Endothelial cell of umbilical vein (primary cell): ENCODE results near the gene MYH9.

Experiments used
- CTCF ChIP-seq, 2 donors: IDR thresholded peaks; 1 replicate in 1 of 2; 2 replicates in 1 of 2; pipeline ENCODE4 v1.5.1; 2011; ENCODE audit warnings: low read length in 2 of 2, mild to moderate bottlenecking in 2 of 2, moderate library complexity in 2 of 2, control low read depth in 1 of 2, inconsistent platforms in 1 of 2, low read depth in 1 of 2; ENCODE audit not compliant: insufficient read depth in 1 of 2; ENCODE audit errors: extremely low read depth in 1 of 2
- EZH2 ChIP-seq: IDR thresholded peaks from 2 replicates; pipeline ENCODE4 v1.6.1; 2012; ENCODE audit warnings: borderline replicate concordance, low read depth, mild to moderate bottlenecking, moderate library complexity, low read length, inconsistent platforms; ENCODE audit not compliant: severe bottlenecking
- MAX ChIP-seq: IDR thresholded peaks from 2 replicates; pipeline ENCODE4 v1.6.1; 2011; ENCODE audit not compliant: insufficient read depth, insufficient read length
- MYC ChIP-seq: IDR thresholded peaks from one replicate; pipeline ENCODE4 v1.6.1; 2011; ENCODE audit warnings: mild to moderate bottlenecking, low read depth, low read length
- POLR2A ChIP-seq: IDR thresholded peaks from 2 replicates; pipeline ENCODE4 v1.6.1; 2012; ENCODE audit warnings: low read depth, mild to moderate bottlenecking, control low read depth, low read length
- POLR2AphosphoS5 ChIP-seq: IDR thresholded peaks from 2 replicates; pipeline ENCODE4 v1.6.1; 2012; ENCODE audit warnings: low read depth, mild to moderate bottlenecking, control low read depth, low read length, moderate library complexity; ENCODE audit not compliant: insufficient read depth

GRCh38 chr22:36406721-36407120, 19.0 kb upstream of the MYH9 start:
- no peak for TF ChIP-seq MYC
- no peak for TF ChIP-seq MAX
- no peak for TF ChIP-seq CTCF (IDR thresholded peaks at IDR 0.05; ENCODE audit: extremely low read depth in 1 of 2, insufficient read depth in 1 of 2, low read depth in 1 of 2, low read length in 2 of 2)
- no peak for TF ChIP-seq EZH2
- TF ChIP-seq POLR2A: no peak
- TF ChIP-seq POLR2AphosphoS5: no peak
